ENCODE data around the gene CLIC5. TPM values are rescaled to one million over a fixed set of nuclear protein-coding genes. Genes with fewer than 3 reads are reported as not detected.
A peak's percentile ranks its signal among the peaks of the same experiment; 100 is the strongest.

Gene CLIC5
- total RNA-seq, result 42.6 TPM

GRCh38 chr6:46015119-46015968 is at the start of gene CLIC5:
Gene CLIC5 (minus strand): TSS chr6:46015860. CDS start chr6:46015542, 318 bp downstream.
- peak; percentile 36 for ATAC-seq
- peak; percentile 58 for DNase-seq (ENCODE audit: low spot score)
- intact Hi-C loops (cut with DNase I), result no loop called here

- ATAC-seq, result no peak
- intact Hi-C loops (cut with DNase I), result no loop called here
- no peak for DNase-seq (ENCODE audit: low spot score)
Measured at GRCh38 chr6:46062991-46063390, 47.3 kb upstream of the CLIC5 start.

- intact Hi-C loops (cut with DNase I), result no loop called here
- DNase-seq (ENCODE audit: low spot score) (no peak), ATAC-seq (peak; percentile 51)
Measured at GRCh38 chr6:46062312-46062711, 46.7 kb upstream of the CLIC5 start.

GRCh38 chr6:46061497-46061896 is 45.8 kb upstream of the CLIC5 start:
- ATAC-seq, result no peak
- intact Hi-C loops (cut with DNase I), result no loop called here
- no peak for DNase-seq (ENCODE audit: low spot score)

- ATAC-seq, result peak; percentile 46
- DNase-seq (ENCODE audit: low spot score), result no peak
- intact Hi-C loops (cut with DNase I), result no loop called here
Measured at GRCh38 chr6:46059608-46060007, 43.9 kb upstream of the CLIC5 start.

- no peak for ATAC-seq
- intact Hi-C loops (cut with DNase I), result no loop called here
Measured at GRCh38 chr6:46058951-46059350, 43.3 kb upstream of the CLIC5 start.

GRCh38 chr6:46057792-46058191 is 42.1 kb upstream of the CLIC5 start:
- intact Hi-C loops (cut with DNase I), result no loop called here
- ATAC-seq, result no peak

More at GRCh38 chr6:46058951-46059350, 43.3 kb upstream of the CLIC5 start:
- no peak for DNase-seq (ENCODE audit: low spot score)

GRCh38 chr6:46056906-46057529 is 41.4 kb upstream of the CLIC5 start:
- ATAC-seq (no peak), DNase-seq (ENCODE audit: low spot score) (no peak)
- intact Hi-C loops (cut with DNase I), result no loop called here

More at GRCh38 chr6:46057792-46058191, 42.1 kb upstream of the CLIC5 start:
- DNase-seq (ENCODE audit: low spot score), result no peak

GRCh38 chr6:46054516-46054915 is 38.9 kb upstream of the CLIC5 start:
- intact Hi-C loops (cut with DNase I), result loop anchor here (5.0 kb wide), 1 partner anchor 1738 kb away; no protein-coding TSS in a partner anchor
- ATAC-seq (no peak), DNase-seq (ENCODE audit: low spot score) (no peak)

GRCh38 chr6:46053039-46053933 is 37.6 kb upstream of the CLIC5 start:
- DNase-seq (ENCODE audit: low spot score) (no peak), ATAC-seq (peak; percentile 63)
- intact Hi-C loops (cut with DNase I), result loop anchor here (5.0 kb wide), 1 partner anchor 1739 kb away; no protein-coding TSS in a partner anchor

GRCh38 chr6:46052479-46052878 is 36.8 kb upstream of the CLIC5 start:
- DNase-seq (ENCODE audit: low spot score) (no peak), ATAC-seq (peak; percentile 30)
- intact Hi-C loops (cut with DNase I), result loop anchor here (5.0 kb wide), 1 partner anchor 1740 kb away; no protein-coding TSS in a partner anchor

- ATAC-seq, result no peak
- no peak for DNase-seq (ENCODE audit: low spot score)
- intact Hi-C loops (cut with DNase I), result loop anchor here (5.0 kb wide), 1 partner anchor 1740 kb away; no protein-coding TSS in a partner anchor
Measured at GRCh38 chr6:46051962-46052361, 36.3 kb upstream of the CLIC5 start.

GRCh38 chr6:46050845-46051405 is 35.3 kb upstream of the CLIC5 start:
- intact Hi-C loops (cut with DNase I), result loop anchor here (5.0 kb wide), 1 partner anchor 1741 kb away; no protein-coding TSS in a partner anchor
- ATAC-seq, result no peak
- DNase-seq (ENCODE audit: low spot score), result no peak

GRCh38 chr6:46048646-46049297 is 33.1 kb upstream of the CLIC5 start:
- ATAC-seq, result no peak
- DNase-seq (ENCODE audit: low spot score), result no peak
- intact Hi-C loops (cut with DNase I), result no loop called here

- intact Hi-C loops (cut with DNase I), result no loop called here
- DNase-seq (ENCODE audit: low spot score) (no peak), ATAC-seq (no peak)
Measured at GRCh38 chr6:46046558-46047174, 31.0 kb upstream of the CLIC5 start.

GRCh38 chr6:46044881-46045617 is 29.4 kb upstream of the CLIC5 start:
- intact Hi-C loops (cut with DNase I), result no loop called here
- ATAC-seq, result peak; percentile 88
- DNase-seq (ENCODE audit: low spot score), result peak; percentile 66

GRCh38 chr6:46042355-46042999 is 26.8 kb upstream of the CLIC5 start:
- DNase-seq (ENCODE audit: low spot score) (no peak), ATAC-seq (peak; percentile 69)
- intact Hi-C loops (cut with DNase I), result no loop called here

Data from sciatic nerve (tissue), 2 donors.